ENCODE measurements around the gene ZNF91.

GRCh38 chr19:23384166-23384565 is 11.1 kb downstream of the ZNF91 start:
- TF ChIP-seq, protein P1, sequence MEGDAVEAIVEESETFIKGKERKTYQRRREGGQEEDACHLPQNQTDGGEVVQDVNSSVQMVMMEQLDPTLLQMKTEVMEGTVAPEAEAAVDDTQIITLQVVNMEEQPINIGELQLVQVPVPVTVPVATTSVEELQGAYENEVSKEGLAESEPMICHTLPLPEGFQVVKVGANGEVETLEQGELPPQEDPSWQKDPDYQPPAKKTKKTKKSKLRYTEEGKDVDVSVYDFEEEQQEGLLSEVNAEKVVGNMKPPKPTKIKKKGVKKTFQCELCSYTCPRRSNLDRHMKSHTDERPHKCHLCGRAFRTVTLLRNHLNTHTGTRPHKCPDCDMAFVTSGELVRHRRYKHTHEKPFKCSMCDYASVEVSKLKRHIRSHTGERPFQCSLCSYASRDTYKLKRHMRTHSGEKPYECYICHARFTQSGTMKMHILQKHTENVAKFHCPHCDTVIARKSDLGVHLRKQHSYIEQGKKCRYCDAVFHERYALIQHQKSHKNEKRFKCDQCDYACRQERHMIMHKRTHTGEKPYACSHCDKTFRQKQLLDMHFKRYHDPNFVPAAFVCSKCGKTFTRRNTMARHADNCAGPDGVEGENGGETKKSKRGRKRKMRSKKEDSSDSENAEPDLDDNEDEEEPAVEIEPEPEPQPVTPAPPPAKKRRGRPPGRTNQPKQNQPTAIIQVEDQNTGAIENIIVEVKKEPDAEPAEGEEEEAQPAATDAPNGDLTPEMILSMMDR (IDR thresholded peaks at IDR 0.05; ENCODE audit: low read length), result no peak
- no peak for TF ChIP-seq EZH2 (optimal IDR thresholded peaks at IDR 0.05; ENCODE audit: low read depth, low read length)

All from MM.1S (cell line).